ENCODE data around the gene TEKT3.

The TEKT3 gene

GRCh38 chr17:15293558-15293957, 47.8 kb downstream of the TEKT3 start:
- H3K4me3 ChIP-seq (ENCODE audit: control insufficient read depth, low read depth, low read length) = no peak overlapping the region
- no peak for DNase-seq (ENCODE audit: low read depth)
- TF ChIP-seq CTCF (conservative IDR thresholded peaks at IDR 0.05; ENCODE audit: control insufficient read depth, insufficient read depth, low read depth, low read length) = no peak

- H3K4me3 ChIP-seq (ENCODE audit: control insufficient read depth, low read depth, low read length) = no peak overlapping the region
- TF ChIP-seq CTCF (conservative IDR thresholded peaks at IDR 0.05; ENCODE audit: control insufficient read depth, insufficient read depth, low read depth, low read length) = no peak
- peak; percentile 71 for DNase-seq (ENCODE audit: low read depth)
Observed at GRCh38 chr17:15291674-15292361, 49.6 kb downstream of the TEKT3 start.

DNA sequence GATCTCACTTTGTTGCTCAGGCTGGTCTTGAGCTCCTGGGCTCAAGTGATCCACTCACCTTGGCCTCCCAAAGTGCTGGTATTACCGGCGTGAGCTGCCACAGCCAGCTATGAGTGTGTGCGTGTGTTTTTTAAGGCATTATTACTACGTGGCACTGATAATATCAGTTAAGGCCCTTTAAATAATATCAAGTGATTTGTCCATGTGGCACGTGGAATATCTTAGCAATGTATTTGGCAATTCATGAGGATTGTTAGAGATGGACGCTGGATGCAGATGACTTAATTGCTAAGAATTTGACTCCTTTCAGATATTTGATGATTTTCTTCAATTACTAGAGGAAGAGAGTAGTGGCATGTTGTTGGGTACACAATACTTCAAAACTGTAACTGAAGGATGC, 50.8 kb downstream of the TEKT3 start:
- no peak for DNase-seq (ENCODE audit: low read depth)
- no peak for TF ChIP-seq CTCF (conservative IDR thresholded peaks at IDR 0.05; ENCODE audit: control insufficient read depth, insufficient read depth, low read depth, low read length)

GRCh38 chr17:15289285-15290183, 51.9 kb downstream of the TEKT3 start:
- TF ChIP-seq CTCF (conservative IDR thresholded peaks at IDR 0.05; ENCODE audit: control insufficient read depth, insufficient read depth, low read depth, low read length) = no peak
- peak; percentile 79 for DNase-seq (ENCODE audit: low read depth)

More for the DNA sequence above, 50.8 kb downstream of the TEKT3 start:
- no peak overlapping the region for H3K4me3 ChIP-seq (ENCODE audit: control insufficient read depth, low read depth, low read length)

GRCh38 chr17:15288859-15289258, 52.5 kb downstream of the TEKT3 start:
- TF ChIP-seq CTCF (conservative IDR thresholded peaks at IDR 0.05; ENCODE audit: control insufficient read depth, insufficient read depth, low read depth, low read length) = no peak
- no peak for DNase-seq (ENCODE audit: low read depth)
- no peak overlapping the region for H3K4me3 ChIP-seq (ENCODE audit: control insufficient read depth, low read depth, low read length)

More at GRCh38 chr17:15289285-15290183, 51.9 kb downstream of the TEKT3 start:
- no peak overlapping the region for H3K4me3 ChIP-seq (ENCODE audit: control insufficient read depth, low read depth, low read length)

DNA sequence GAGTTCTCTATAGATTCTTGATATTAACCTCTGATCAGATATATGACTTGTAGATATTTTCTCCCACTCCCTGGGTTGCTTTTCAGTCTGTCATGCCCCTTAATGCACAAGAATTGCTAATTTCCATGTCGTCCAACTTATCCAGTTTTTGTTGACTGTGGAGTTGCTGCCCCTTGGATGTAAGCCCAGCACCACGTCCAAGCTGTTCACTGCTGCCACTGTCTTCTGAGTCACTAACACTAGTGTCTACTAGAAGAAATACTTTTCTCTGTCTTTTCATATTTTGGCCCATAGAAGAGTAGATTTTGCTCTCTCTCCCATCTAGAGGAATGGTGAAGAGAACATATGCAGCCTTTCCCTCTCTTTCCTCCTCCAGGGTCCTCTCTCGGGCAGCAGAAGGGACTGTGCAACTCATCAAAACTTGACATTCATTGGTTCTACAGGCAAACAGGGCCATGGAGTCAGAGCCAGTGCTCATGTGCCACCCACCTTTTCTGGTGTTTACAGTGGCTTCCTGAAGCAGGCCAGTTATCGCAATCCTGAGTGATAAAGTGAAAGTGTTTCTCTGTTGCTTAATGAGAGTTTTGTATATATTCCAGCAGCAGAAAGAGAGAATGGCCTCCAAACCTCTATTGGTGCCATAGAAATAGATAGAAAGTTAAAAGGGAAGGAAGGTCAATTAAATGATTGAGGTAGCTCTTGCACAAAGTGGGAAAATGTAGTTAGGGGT, 53.7 kb downstream of the TEKT3 start:
- TF ChIP-seq CTCF (conservative IDR thresholded peaks at IDR 0.05; ENCODE audit: control insufficient read depth, insufficient read depth, low read depth, low read length) = no peak
- peak; percentile 39 for DNase-seq (ENCODE audit: low read depth)
- no peak overlapping the region for H3K4me3 ChIP-seq (ENCODE audit: control insufficient read depth, low read depth, low read length)

Measured in fibroblast of mammary gland (primary cell).